Panc1 (cell line): ENCODE measurements around the gene AKAP12. TPM values are rescaled to one million over a fixed set of nuclear protein-coding genes. Genes with fewer than 3 reads are reported as not detected.
A peak's percentile ranks its signal among the peaks of the same experiment; 100 is the strongest.

Experiments
- ATAC-seq: fragments of 200-7000 bp; cut with Tn5 transposase; 2 replicates; pipeline ENCODE4 v1.9.1; 2020; ENCODE audit warnings: mild to moderate bottlenecking, moderate library complexity
- BruUV-seq: library from RNA; stranded (reverse); fragments of 400-500 nt; replicated peaks from 2 replicates; lab custom pipeline; 2021; lab: Mats Ljungman, UMichigan
- CTCF ChIA-PET: fragments of 300-600 bp; sonication (Branson Sonifier 250); formaldehyde crosslinking; loops from one replicate; lab custom pipeline; 2022; ENCODE audit warnings: antibody characterized with exemption; lab: Charles Lee
- POLR2A ChIA-PET: fragments of 300-600 bp; sonication (Branson Sonifier 250); formaldehyde crosslinking; loops from one replicate; lab custom pipeline; 2022; ENCODE audit warnings: antibody characterized with exemption; lab: Charles Lee
- DNase-seq: peaks from one replicate; pipeline ENCODE4 v3.0.0-alpha.2; 2010; ENCODE audit warnings: low read depth, low spot score
- H3K27ac ChIP-seq: 2 replicates; pipeline ENCODE4 v1.5.1; 2011; ENCODE audit warnings: mild to moderate bottlenecking, low read length, inconsistent platforms
- H3K27me3 ChIP-seq: fragments of 200-500 bp; sonication (Bioruptor generic); 2 replicates; pipeline ENCODE4 v1.6.0; 2014; ENCODE audit warnings: low read length, inconsistent platforms; ENCODE audit not compliant: control insufficient read depth, insufficient read depth
- H3K36me3 ChIP-seq: fragments of 200-500 bp; sonication (Bioruptor generic); 2 replicates; pipeline ENCODE4 v1.5.1; 2014; ENCODE audit warnings: inconsistent platforms, mild to moderate bottlenecking, low read length, moderate library complexity; ENCODE audit not compliant: control insufficient read depth, insufficient read depth
- H3K4me1 ChIP-seq: 2 replicates; pipeline ENCODE4 v1.5.1; 2011; ENCODE audit warnings: inconsistent platforms, mild to moderate bottlenecking, low read length, moderate library complexity; ENCODE audit not compliant: control insufficient read depth, insufficient read depth
- H3K4me3 ChIP-seq, 2 experiments: 2 replicates each; pipeline ENCODE4 v1.5.1; 2011 to 2012; ENCODE audit warnings: low read depth in 2 of 2, low read length in 2 of 2, mild to moderate bottlenecking in 2 of 2, inconsistent platforms in 1 of 2, moderate library complexity in 1 of 2
- H3K9me3 ChIP-seq: fragments of 200-500 bp; sonication (Bioruptor generic); 2 replicates; pipeline ENCODE4 v1.5.1; 2014; ENCODE audit warnings: low read depth, mild to moderate bottlenecking, inconsistent platforms, low read length, moderate library complexity; ENCODE audit not compliant: control insufficient read depth, insufficient read depth
- CTCF ChIP-seq: fragments of 450-650 bp; IDR thresholded peaks from 2 replicates; pipeline ENCODE4 v1.5.1; 2017; ENCODE audit warnings: mild to moderate bottlenecking
- POLR2AphosphoS5 ChIP-seq: IDR thresholded peaks from 2 replicates; pipeline ENCODE4 v1.6.1; 2012; ENCODE audit warnings: mild to moderate bottlenecking, low read depth, low read length, moderate library complexity
- REST ChIP-seq, 2 experiments: IDR thresholded peaks; 2 replicates each; pipeline ENCODE4 v1.6.1; 2011 to 2012; ENCODE audit warnings: low read depth in 2 of 2, control low read depth in 1 of 2, low read length in 1 of 2, mild to moderate bottlenecking in 1 of 2, moderate library complexity in 1 of 2; ENCODE audit not compliant: insufficient read depth in 1 of 2
- SIN3A ChIP-seq: IDR thresholded peaks from 2 replicates; pipeline ENCODE4 v1.6.1; 2012; ENCODE audit warnings: low read depth, mild to moderate bottlenecking, low read length, moderate library complexity, borderline replicate concordance; ENCODE audit not compliant: insufficient read depth
- TCF7L2 ChIP-seq: IDR thresholded peaks from 2 replicates; pipeline ENCODE4 v1.6.1; 2011; ENCODE audit warnings: mild to moderate bottlenecking, low read depth, low read length, inconsistent platforms
- in situ Hi-C: cut with HindIII; loops from 2 replicates; pipeline ENCODE4 v1.10.0; 2016; ENCODE audit warnings: low sequenced_read_pairs, low pct_unique_long_range_greater_than_20kb
- intact Hi-C: fragments of 100-400 bp; cut with micrococcal nuclease; formaldehyde crosslinking; loops from one replicate; pipeline ENCODE4 v1.10.0; 2022; ENCODE audit not compliant: unreplicated experiment
- total RNA-seq: library from RNA; stranded (reverse); gene quantifications from one replicate; pipeline ENCODE4 v1.2.1, GENCODE V29; 2021; ENCODE audit not compliant: unreplicated experiment

AKAP12 gene
- total RNA-seq, 1 experiment from 2014 or later, result 267 TPM

- ChIA-PET CTCF (no interaction called here), POLR2A (no interaction called here)
- ATAC-seq (no peak), DNase-seq (no peak)
- Histone ChIP-seq H3K4me3 (no peak overlapping the region), H3K27ac (no peak overlapping the region), H3K27me3 (no peaks in the 10 kb centered on the region), H3K36me3 (no peaks in the 10 kb centered on the region), H3K9me3 (no peaks in the 10 kb centered on the region), H3K4me1 (peaks cover 23% of the 10 kb centered on the region)
- TF ChIP-seq TCF7L2 (no peak), REST (IDR thresholded peaks at IDR 0.05; ENCODE audit: insufficient read depth in 1 of 2, low read depth in 2 of 2, low read length in 1 of 2) (no peak), CTCF (no peak), POLR2AphosphoS5 (no peak), SIN3A (no peak)
- intact Hi-C loops (loop anchor here (10.0 kb wide), 1 partner anchor 258 kb away; no protein-coding TSS in a partner anchor), in situ Hi-C loops (no loop called here)
- no TSS peak for BruUV-seq
These were observed 82.8 kb downstream of the AKAP12 start for GRCh38 chr6:151322570-151322969.

GRCh38 chr6:151323791-151324487, 84.2 kb downstream of the AKAP12 start:
- Histone ChIP-seq H3K4me1 (peaks cover 25% of the 10 kb centered on the region), H3K27me3 (no peaks in the 10 kb centered on the region), H3K9me3 (no peaks in the 10 kb centered on the region), H3K4me3 (peak overlapping the region in 1 of 2 experiments; percentile 17; a peak in 1 of 4 replicates), H3K27ac (peak overlapping the region; percentile 85), H3K36me3 (no peaks in the 10 kb centered on the region)
- ChIA-PET POLR2A (interaction anchor here (0.6 kb wide), 1 partner anchor 208 kb away, joined by 3 read pairs; no protein-coding TSS in a partner anchor), CTCF (interaction anchor here (0.5 to 2.9 kb wide), 15 partner anchors 11 to 621 kb away, joined by 3 to 39 read pairs (median 6); no protein-coding TSS in a partner anchor)
- ATAC-seq, result peak; percentile 81
- in situ Hi-C loops (no loop called here), intact Hi-C loops (loop anchor here (1.0 to 10.0 kb wide), 2 partner anchors 259 to 310 kb away; no protein-coding TSS in a partner anchor)
- DNase-seq, result peak; percentile 76
- no TSS peak for BruUV-seq
- TF ChIP-seq POLR2AphosphoS5 (no peak), CTCF (peak; percentile 96), REST (IDR thresholded peaks at IDR 0.05; ENCODE audit: insufficient read depth in 1 of 2, low read depth in 2 of 2, low read length in 1 of 2) (no peak)
